Suprapubic skin (tissue), 4 donors: ENCODE measurements around the gene NUP188.

ENCODE experiments used
- CTCF ChIP-seq, 2 donors: fragments of 200-600 bp in 1 of 2; fragments of 450-650 bp in 1 of 2; sonication (generic) in 1 of 2; IDR thresholded peaks; one replicate each; pipeline ENCODE4 v1.5.1; 2016 to 2019; ENCODE audit warnings: antibody characterized with exemption in 2 of 2, mild to moderate bottlenecking in 1 of 2, moderate library complexity in 1 of 2
- EP300 ChIP-seq: sonication (generic); formaldehyde crosslinking; IDR thresholded peaks from one replicate; pipeline ENCODE4 v1.6.1; 2017; ENCODE audit warnings: antibody characterized with exemption
- POLR2A ChIP-seq, 2 donors: fragments of 450-650 bp; IDR thresholded peaks; one replicate each; pipeline ENCODE4 v1.6.1; 2017; ENCODE audit warnings: antibody characterized with exemption in 2 of 2, mild to moderate bottlenecking in 2 of 2, moderate library complexity in 2 of 2
- POLR2AphosphoS5 ChIP-seq, 3 donors: sonication (generic); formaldehyde crosslinking; IDR thresholded peaks; one replicate each; pipeline ENCODE4 v1.6.1; 2017; ENCODE audit warnings: antibody characterized with exemption in 3 of 3

GRCh38 chr9:129052592-129052991, 105.1 kb downstream of the NUP188 start:
- TF ChIP-seq CTCF (IDR thresholded peaks at IDR 0.05) = no peak
- TF ChIP-seq POLR2AphosphoS5 (IDR thresholded peaks at IDR 0.05) = no peak
- no peak for TF ChIP-seq POLR2A (IDR thresholded peaks at IDR 0.05)
- no peak for TF ChIP-seq EP300
